ENCODE data around the gene EPG5.

Gene EPG5

DNA sequence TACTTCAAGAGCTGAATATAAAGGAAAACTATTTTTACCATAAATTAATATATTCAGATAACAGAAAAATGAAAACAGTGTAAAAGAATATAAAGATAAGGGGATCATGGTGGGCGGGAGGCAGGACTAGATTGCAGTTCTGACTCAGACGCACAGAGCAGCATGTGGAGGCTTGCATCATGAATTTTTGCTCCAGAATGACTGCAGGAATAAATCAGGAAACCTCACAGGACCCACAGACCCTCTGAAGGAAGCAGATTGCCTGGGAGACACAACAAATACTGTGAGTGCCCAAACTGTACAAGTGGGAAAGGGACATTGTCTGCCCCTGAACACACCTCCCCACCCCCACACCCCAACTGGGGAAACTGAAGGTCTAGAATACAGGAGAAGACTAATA is 160.9 kb downstream of the EPG5 start:
- peak overlapping the region; percentile 88 for H3K27ac ChIP-seq
- POLR2A ChIA-PET (ENCODE audit: low non-redundant PET): no interaction called here
- CTCF ChIA-PET: no interaction called here
- TF ChIP-seq CTCF (conservative IDR thresholded peaks at IDR 0.05; ENCODE audit: low read depth): no peak
- DNase-seq (ENCODE audit: low spot score): no peak

DNA sequence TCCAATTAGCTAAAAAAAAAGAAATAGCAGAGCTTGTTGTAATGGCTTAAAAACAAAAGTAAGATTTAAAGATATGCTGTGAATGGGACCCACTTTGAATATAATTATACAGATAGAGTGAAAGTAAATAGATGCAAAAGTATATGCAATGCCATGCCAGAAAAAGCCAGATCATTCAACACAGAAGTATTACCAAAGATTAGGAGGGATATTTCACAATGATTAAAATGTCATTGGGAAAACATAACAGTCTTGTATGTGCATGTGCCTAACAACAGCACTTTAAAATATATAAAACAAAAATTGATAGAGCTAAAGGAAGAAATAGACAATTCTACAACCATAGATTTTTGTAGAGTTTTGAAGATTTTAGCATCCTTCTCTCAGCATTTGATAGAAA is 161.6 kb downstream of the EPG5 start:
- CTCF ChIA-PET: no interaction called here
- no peak overlapping the region for H3K27ac ChIP-seq
- DNase-seq (ENCODE audit: low spot score): no peak
- POLR2A ChIA-PET (ENCODE audit: low non-redundant PET): no interaction called here
- TF ChIP-seq CTCF (conservative IDR thresholded peaks at IDR 0.05; ENCODE audit: low read depth): no peak

- POLR2A ChIA-PET (ENCODE audit: low non-redundant PET): no interaction called here
- DNase-seq (ENCODE audit: low spot score): peak; percentile 86
- no peak for TF ChIP-seq CTCF (conservative IDR thresholded peaks at IDR 0.05; ENCODE audit: low read depth)
- CTCF ChIA-PET: interaction anchor here (0.5 kb wide), 1 partner anchor 370 kb away, joined by 3 read pairs; no protein-coding TSS in a partner anchor
- H3K27ac ChIP-seq: peak overlapping the region; percentile 94
Observed at GRCh38 chr18:45802814-45803492, 164.2 kb downstream of the EPG5 start.

GRCh38 chr18:45801416-45802004 is 165.6 kb downstream of the EPG5 start:
- CTCF ChIA-PET: no interaction called here
- H3K27ac ChIP-seq: peak overlapping the region; percentile 94
- no peak for TF ChIP-seq CTCF (conservative IDR thresholded peaks at IDR 0.05; ENCODE audit: low read depth)
- no peak for DNase-seq (ENCODE audit: low spot score)
- POLR2A ChIA-PET (ENCODE audit: low non-redundant PET): no interaction called here

All from RWPE1 (cell line).